HCT116 (cell line): ENCODE measurements around the gene PRTG.

Experiments used
- ELF1 ChIP-seq: IDR thresholded peaks from 2 replicates; pipeline ENCODE4 v1.6.1; 2012; ENCODE audit warnings: low read depth, borderline replicate concordance
- EZH2phosphoT487 ChIP-seq: fragments of 200-600 bp; IDR thresholded peaks from 2 replicates; pipeline ENCODE4 v1.6.1; 2018; ENCODE audit warnings: antibody characterized with exemption, borderline replicate concordance
- POLR2A ChIP-seq: IDR thresholded peaks from 2 replicates; pipeline ENCODE4 v1.7.0; 2011; ENCODE audit warnings: borderline replicate concordance; ENCODE audit not compliant: insufficient read depth, insufficient read length; ENCODE audit errors: extremely low read depth
- TCF7L2 ChIP-seq: IDR thresholded peaks from 2 replicates; pipeline ENCODE4 v1.7.0; 2011; ENCODE audit warnings: borderline replicate concordance, inconsistent platforms; ENCODE audit not compliant: insufficient read depth, insufficient read length; ENCODE audit errors: extremely low read depth
- ZNF274 ChIP-seq: fragments of 200-500 bp; sonication (Bioruptor generic); IDR thresholded peaks from 2 replicates; pipeline ENCODE4 v1.6.1; 2014; ENCODE audit warnings: mild to moderate bottlenecking, low read depth, low read length, inconsistent platforms
- TF ChIP-seq, protein P1 (sequence below), 3 experiments: fragments of 200-600 bp in 1 of 3; sonication (generic) in 1 of 3; IDR thresholded peaks in 2 of 3; conservative IDR thresholded peaks in 1 of 3; 2 replicates each; pipeline ENCODE4 v1.5.1; 2012 to 2017; ENCODE audit warnings: low read depth in 2 of 3, low read length in 2 of 3, antibody characterized with exemption in 1 of 3, borderline replicate concordance in 1 of 3, control low read depth in 1 of 3, mild to moderate bottlenecking in 1 of 3, mixed read lengths in 1 of 3, mixed run types in 1 of 3, moderate library complexity in 1 of 3; ENCODE audit not compliant: insufficient read depth in 1 of 3
- TF ChIP-seq, protein P2 (sequence below): IDR thresholded peaks from 2 replicates; pipeline ENCODE4 v1.6.1; 2012

DNA sequence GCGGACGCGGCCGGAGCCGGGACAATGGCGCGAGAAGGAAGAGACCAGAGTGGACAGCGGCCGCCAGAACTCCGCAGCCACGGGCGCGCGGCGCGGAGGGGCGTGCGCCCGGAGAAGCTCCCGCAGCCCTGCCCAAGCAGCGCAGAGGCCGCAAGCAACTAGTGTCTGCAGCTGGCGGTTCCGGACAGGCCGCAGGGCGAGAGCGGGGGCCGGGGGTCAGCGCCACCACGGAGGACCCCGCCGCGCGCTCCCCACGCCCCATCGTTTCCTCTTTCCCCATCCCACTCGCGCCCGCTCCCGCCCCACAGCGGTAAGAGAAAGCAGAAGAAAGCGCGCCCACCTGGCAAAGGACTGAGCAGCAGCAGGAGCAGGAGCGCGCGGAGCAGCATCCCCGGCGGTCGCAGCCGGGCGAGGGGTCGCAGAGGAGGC is 440 bp downstream of the PRTG start:
- TF ChIP-seq POLR2A = no peak
- TF ChIP-seq, protein P1, sequence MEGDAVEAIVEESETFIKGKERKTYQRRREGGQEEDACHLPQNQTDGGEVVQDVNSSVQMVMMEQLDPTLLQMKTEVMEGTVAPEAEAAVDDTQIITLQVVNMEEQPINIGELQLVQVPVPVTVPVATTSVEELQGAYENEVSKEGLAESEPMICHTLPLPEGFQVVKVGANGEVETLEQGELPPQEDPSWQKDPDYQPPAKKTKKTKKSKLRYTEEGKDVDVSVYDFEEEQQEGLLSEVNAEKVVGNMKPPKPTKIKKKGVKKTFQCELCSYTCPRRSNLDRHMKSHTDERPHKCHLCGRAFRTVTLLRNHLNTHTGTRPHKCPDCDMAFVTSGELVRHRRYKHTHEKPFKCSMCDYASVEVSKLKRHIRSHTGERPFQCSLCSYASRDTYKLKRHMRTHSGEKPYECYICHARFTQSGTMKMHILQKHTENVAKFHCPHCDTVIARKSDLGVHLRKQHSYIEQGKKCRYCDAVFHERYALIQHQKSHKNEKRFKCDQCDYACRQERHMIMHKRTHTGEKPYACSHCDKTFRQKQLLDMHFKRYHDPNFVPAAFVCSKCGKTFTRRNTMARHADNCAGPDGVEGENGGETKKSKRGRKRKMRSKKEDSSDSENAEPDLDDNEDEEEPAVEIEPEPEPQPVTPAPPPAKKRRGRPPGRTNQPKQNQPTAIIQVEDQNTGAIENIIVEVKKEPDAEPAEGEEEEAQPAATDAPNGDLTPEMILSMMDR (IDR thresholded peaks at IDR 0.05 in 2 of 3, conservative IDR thresholded peaks at IDR 0.05 in 1 of 3; ENCODE audit: borderline replicate concordance in 1 of 3, insufficient read depth in 1 of 3, low read depth in 2 of 3, low read length in 2 of 3) = no peak
- no peak for TF ChIP-seq ZNF274
- no peak for TF ChIP-seq EZH2phosphoT487
- no peak for TF ChIP-seq TCF7L2
- TF ChIP-seq, protein P2, sequence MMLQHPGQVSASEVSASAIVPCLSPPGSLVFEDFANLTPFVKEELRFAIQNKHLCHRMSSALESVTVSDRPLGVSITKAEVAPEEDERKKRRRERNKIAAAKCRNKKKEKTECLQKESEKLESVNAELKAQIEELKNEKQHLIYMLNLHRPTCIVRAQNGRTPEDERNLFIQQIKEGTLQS = no peak
- no peak for TF ChIP-seq ELF1
